Measurements from ENCODE around the gene EHBP1.

The EHBP1 gene

DNA sequence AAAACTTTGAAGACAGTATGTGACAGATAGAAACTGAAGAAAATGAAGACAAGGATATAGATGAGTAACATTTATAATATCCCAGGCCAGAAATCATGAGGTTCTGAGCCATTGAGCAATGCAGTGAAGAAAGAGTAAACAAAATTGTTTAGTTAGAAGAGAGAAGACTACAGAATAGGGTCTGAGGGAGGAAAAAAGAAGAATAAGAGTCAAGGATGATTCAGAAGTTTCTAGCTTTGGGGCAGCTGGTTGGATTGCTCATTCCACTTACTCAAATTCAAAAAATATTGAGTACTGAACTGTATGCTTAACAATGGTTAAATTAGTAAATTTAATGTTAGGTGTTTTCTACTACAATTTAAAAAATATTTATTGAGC lies 190.1 kb downstream of the EHBP1 start:
- no peak for DNase-seq

DNA sequence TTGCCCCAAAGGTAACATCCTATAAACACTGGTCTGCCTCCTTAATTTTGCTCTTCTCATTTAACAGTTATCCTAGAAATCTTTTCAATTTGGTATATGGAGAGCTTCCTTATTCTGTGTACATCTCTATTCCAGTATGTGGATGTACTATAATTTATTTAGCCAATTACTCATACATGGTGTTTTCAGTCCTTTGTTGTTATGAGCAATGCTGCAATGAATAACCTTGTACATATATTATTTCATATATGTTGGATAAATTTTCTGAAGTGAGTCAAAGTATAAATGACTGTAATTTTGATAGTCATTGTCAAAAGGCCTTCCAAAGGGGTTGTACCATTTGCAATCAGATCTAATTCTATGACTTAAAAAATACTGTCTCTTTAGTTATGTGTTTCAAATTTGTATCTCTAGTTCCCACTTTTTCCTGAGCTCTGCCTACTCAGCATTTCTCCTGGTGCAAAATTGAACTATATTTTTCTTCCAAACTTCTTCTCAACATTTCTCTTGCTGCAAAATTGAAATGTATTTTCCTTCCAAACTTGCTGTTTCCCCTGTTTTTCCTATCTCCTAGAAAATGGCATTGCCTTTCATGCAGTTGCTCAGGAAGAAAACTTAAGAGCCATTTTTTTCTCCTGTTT lies 191.8 kb downstream of the EHBP1 start:
- no peak for DNase-seq

DNA sequence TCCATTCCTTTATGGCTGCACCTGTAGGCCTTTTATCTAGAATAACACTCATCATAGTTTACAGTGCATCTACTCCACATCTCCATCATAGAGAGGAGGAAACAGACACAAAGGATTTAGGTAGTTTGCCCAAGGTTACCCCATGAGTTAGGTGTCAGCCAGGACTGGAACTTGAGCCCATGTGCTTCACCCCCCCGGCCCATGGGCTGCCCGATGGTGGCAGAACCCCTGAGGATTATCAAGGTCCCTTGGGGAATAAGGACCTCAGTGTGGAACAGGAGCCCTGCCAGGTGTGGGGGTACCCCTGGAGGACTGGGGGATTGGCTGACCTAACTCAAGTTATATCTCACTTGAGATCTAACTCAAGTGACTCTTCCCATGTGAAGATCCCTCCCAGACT lies 198.8 kb downstream of the EHBP1 start:
- DNase-seq, result no peak

DNA sequence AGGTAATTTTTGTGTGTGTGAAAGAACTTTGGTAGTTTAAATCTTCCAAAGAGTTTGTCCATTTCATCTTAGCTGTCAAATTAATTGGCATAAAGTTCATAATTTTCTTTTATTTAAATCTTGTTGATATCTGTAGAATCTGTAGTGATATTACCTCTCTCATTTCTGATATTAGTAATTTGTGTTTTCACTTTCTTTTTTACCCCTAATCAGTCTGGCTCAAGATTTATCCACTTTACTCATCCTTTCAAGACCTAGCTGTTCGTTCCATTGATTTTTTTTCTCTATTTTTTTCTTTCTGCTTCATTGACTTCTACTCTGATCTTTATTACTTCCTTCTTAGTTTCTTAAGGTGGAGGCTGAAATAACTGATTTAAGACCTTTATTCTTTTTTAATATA lies 202.6 kb downstream of the EHBP1 start:
- no peak for DNase-seq

DNA sequence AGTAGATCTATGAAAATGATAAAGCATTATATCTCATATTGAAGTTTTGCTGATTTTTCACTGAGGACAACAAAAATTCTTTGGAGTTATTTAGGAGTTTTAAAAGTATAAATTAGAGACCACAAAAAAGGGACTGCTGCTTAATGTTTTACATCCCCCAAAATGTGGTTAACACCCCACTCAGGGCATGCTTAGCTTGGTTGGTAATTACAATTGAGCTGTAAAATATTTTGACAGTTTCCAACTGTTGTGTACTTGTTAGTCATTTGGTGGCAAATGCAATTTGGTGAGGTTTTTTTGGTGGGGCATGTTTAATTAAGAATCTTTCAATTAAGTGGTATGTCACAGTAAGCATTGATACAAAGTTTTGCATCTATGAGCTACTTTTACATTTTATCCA lies 207.8 kb downstream of the EHBP1 start:
- no peak for DNase-seq

DNA sequence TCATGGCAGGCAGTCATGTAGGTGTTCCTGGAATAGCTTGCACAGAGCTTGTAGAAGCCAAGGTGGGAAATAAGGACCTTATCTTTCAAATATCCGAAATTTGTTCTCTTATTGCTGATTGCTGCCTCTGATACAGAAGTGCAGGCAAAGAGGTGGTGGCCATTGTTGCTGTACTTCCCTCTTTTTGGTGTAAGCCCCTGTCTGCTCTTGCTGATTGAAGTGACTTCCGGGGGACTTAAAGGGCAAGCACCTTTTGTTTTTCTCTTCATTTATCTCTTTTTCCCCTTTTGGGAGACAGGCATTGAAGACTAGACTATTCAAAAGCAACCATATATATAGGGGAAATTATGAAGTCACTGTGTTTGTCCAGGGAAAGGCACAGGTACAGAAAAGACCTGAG lies 213.5 kb downstream of the EHBP1 start:
- DNase-seq, result no peak

DNA sequence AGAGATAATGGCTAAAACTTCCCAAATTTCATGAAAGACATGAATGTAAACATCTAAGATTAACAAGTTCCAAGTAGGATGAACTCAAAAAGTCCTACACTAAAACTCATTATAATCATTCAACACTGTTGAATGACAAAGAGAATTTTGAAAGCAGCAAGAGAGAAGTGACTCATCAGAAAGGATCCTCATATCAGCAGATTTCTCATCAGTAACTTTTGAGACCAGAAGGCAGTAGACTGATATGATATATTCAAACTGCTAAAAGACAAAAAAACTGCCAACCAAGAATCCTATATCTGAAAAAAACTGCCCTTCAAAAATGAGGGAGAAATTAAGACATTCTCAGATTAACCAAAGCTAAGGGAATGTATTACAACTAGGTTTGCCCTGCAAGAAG lies 214.6 kb downstream of the EHBP1 start:
- DNase-seq, result no peak

DNA sequence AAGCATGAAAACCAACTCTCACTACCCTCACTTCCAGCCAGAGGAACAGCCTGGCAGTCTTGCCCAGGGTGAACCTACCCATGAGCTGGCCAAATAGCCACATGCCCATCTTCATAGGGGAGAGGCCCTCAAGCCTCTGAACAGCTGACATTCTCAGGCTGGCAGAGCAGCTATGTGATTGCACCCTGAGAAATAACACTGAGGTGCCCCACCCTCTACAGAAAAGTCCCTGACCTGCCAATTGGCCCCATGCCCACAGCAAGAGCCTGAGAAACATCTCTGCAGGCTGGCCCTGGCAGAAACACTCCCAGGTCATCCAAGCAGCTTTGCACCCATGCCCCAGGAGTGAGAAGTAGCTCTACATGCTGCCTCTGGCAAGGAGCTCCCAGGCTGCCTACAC lies 217.7 kb downstream of the EHBP1 start:
- no peak for DNase-seq

DNA sequence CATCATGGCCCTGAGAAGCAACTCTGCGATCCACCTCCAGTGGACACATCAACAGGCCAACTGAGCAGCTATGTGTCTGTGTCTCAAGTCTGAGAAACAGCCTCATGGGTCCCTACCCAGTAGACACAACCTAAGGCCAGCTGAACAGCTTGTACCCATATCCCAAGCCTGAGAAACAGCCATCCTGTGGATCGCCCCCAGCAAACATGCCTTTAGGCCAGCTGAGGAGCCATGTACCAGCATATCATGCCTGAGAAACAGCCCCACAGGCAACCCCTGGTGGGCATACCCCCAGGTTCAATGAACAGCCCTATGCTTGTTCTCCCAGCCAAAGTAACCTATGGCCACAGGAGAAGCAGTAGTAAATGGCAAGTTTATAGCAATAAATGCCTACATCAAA lies 218.4 kb downstream of the EHBP1 start:
- no peak for DNase-seq

DNA sequence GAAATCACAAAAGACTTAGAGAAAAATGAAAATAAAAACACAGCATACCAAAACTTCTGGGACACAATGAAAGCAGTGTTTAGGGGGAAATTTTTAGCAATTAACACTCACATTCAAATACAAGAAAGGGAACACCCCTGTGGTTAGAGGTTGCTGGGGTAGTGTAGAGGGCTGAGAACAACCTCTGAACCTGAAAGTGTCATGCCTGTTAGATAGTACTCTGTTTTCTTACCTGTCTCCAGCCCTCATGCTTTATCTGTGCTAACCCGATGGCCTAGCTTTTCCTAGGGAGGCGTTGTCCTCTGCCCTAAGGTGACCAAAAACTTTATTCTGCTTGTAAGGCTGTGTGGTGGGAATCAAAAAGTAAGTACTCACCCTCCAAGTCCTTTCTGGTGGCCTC lies 222.5 kb downstream of the EHBP1 start:
- DNase-seq, result no peak

DNA sequence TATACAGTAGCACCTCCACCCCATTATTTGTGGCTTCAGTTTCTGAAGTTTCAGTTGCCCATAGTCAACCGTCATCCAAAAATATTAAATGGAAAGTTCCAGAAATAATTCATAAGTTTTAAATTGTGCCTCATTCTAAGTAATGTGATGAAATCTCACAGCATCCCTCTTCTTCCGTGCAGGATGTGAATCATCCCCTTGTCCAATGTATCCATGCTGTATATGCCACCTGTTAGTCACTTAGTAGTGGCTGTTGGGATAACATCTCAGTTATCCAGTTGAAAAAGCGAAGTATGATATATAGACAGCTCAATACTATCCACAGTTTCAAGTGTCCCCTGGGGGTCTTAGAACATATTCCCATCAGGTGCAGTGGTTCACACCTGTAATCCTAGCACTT lies 226.0 kb downstream of the EHBP1 start:
- no peak for DNase-seq

DNA sequence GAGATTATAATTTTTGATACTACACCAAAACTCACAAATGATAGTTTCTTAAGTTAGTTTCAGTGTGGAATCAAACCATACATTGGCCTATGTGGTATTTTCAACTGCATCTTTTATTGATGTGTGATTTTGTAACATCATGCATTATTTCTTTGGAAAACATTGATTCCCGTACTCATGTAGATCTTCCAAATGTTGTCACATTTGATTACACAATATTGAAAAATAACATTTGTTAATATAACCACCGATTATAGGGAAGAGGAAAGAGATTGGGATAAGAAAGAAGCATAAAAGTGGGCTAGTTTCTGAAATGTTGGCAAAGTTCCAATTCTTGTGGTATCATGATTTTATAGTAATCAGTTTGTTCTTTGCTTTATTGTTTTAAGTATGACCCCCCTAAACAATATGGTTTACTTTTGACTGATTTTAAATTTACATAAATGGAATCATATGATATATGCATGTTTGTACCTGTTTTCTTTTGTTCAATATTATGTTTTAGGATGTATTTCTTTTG lies 227.9 kb downstream of the EHBP1 start:
- DNase-seq, result no peak

DNA sequence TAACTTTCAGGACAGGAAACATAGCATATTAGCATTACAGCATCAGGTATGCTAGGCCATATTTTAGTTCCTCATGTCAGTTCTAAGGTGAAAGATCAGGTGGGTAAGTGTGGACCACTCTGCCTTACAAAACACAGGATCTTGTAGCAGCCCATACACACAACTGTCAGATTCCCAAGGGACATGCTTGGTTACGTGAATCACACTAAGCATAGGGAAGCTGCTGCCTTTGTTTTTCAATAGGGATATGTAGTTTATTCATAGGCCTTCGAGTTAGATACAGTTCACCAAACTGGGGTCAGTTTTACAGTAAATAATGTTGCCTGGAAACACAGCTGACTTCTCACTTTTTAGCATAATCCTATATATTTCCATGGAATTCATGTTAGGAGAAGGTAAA lies 229.0 kb downstream of the EHBP1 start:
- no peak for DNase-seq

DNA sequence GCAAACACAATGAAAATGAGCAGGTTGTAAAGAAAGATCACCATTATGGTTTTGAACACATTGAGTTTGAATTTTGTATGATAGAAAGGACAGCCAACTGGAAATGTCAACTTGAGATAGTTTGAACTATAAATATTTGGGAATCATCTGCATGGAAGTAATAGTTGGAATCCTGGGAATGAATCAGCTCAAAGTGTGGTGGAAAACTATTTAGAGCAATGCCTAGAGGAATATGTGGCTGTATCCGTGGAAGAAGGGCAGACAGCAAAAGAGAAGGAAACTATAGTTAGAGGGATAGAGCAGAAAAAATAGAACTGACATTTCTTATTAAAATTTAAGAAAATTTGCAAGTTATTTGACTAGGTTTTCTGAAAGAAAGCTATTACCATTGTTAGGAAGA lies 232.6 kb downstream of the EHBP1 start:
- DNase-seq, result no peak

DNA sequence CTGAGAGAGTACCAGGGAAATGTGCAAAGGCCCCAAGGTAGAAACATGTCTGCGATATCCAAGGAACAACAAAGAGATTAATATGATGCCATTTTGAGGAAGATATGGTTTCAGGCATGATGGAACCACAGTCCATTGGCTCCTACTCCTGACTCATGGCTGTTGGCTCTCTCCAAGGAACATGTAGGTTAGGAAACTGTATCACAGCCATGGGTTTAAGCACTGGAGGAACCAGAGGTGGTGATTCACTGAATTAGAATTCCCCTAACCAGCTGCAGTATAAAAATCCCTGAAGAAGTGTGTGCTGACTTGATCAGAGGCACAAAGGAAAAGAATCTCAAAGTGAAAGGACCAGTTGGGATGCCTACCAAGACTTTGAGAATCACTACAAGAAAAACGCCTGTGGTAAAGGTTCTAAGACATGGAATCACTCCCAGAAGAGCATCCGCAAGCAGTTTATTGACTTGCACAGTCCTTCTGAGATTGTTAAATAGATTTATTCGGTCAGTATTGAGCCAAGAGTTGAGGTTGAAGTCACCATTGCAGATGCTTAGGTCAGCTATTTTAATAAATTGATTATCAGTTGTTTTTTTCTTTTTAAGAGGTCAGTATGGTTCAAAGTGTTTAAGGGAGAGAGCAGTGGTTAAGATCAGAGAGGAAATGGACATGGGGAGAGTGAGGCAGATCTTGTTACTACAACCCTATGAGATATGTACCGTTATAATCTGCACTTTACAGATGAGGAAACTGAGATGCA lies 234.4 kb downstream of the EHBP1 start:
- DNase-seq, result no peak

DNA sequence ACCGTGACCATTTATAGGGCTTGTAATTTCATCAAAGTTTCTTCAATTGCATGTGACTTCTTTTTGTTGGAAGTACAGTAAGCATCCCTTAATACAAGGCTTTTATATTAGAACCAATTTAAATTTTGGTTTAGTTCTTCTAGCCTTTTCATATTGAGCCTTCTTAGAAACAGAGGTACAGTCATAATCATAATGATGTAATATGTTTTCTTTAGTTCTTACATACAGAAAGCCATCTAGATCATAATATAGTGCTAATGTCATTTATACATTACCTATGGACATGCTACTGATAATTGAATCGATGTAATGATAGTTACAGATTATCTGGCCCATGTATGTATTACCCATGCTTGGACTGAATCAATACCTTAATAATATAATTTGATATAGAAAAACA lies 235.2 kb downstream of the EHBP1 start:
- no peak for DNase-seq

DNA sequence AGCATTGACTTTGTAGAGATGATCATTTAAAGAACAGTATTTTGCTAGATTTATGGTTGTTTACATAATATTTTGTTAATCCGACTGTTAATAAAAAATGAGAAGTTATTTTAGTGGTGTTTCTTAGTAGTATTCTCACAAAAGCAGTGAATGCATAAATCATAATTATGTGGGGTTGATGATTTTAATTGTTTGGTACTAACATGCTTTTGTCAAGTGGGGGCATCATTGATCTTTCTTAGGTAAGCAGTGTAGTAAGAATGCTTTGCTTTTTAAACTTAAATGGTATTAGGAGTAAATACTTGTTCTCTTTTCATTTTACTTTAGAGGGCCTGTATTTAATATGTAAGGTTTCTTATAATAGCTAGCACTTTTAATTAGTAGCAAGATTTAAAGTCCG lies 235.9 kb downstream of the EHBP1 start:
- no peak for DNase-seq

DNA sequence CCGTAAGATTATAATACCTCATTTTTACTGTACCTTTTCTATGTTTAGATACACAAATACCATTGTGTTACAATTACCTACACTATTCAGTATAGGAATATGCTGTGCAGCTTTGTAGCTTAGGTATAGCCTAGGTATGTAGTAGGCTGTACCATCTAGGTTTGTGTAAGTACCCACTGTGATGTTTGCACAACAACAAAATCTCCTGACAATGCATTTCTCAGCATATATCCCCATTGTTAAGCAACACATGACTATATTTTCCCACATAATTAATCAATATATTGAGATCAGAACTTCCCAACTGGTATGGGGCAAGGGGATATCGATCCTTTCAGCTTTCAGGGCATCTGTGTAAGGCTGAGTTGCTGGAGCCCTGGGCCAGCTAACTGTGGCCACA lies 238.8 kb downstream of the EHBP1 start:
- DNase-seq, result no peak

DNA sequence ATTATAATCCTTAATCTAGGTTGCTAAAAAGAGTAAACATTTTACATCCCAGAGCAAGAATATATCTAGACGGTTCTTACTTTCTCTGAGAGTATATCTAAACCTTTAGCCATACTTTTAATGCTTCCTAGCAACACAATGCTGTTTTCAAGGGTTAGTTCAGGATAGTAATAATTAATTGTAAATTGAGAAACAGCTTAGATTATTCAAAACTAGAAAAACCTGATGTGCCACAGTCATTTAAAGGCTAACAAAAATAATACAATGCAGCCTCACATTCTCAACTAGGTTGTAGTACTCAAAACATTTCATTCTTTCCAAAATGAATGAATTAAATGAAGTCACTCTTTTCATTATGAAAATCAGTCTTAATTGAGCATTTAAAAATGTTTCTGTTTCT lies 241.9 kb downstream of the EHBP1 start:
- DNase-seq, result no peak

DNA sequence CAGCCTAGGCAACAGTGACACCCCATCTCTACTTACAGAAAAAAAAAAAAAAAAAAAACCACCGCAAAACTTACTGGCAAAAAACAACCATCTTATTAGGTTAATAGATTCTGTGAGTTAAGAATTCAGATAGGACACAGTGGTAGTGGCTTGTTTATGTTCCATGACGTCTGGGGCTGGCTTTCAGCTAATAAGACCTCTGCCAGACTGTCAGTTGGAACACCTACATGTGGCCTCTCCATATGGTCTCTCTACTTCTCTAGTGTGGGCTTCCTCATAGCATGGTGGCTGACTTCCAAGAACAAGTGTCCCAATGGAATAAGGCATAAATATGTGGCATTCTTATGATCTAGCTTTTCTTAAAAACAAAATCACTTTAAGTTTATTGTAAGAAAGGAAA lies 251.1 kb downstream of the EHBP1 start:
- no peak for DNase-seq

DNA sequence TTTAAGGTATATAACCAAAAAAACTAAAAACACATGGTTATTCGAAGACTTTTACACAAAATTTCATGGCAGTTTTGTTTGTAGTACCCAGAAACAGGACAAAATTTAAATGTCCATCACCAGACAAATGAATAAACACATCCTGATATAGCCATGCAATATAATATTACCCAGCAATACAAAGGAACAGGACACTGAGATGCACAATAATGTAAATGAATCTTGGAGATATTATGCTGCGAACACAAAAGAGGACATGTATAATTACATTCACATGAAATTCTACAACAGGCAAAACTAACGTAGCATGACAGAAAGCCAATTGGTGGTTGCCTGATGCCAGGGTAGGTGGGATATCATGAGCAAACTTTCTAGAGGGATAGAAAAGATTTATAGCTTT lies 252.7 kb downstream of the EHBP1 start:
- DNase-seq, result no peak

DNA sequence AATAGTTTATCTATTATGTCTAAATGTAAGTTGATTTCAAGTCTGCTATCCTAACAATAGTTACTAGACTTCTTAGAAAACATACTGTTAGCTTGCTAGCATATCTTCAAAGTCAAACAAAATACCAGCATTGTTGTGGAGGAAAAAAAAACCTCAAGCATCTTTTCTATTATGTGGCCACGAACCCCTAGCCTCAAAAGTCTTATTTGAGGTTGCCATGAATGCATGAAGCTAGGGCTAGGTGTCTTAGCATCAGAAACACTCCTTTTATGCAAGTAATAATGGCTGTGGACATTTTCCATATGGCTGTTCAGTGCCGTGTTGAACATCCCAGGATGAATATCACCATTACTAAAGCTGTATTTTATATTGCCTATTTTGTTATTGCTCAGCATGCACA lies 258.5 kb downstream of the EHBP1 start:
- no peak for DNase-seq

DNA sequence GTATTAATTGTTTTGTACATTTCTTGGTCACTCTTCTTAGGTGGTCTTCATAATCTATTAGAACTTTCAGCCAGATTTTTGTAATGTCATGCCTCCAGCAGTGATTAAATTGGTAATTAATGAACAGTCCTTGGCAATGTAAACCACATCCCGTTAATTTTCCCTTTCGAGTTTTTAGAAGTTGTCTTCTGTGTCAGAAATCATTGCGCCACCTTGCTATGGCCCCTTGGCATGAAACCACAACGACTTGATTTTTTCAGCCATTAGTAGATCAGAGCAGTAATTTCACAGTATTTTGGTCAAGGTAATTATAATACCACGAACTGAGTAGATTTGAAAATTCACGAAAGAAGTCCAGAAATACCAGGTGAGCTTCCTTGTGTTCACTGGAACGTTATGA lies 259.2 kb downstream of the EHBP1 start:
- no peak for DNase-seq

DNA sequence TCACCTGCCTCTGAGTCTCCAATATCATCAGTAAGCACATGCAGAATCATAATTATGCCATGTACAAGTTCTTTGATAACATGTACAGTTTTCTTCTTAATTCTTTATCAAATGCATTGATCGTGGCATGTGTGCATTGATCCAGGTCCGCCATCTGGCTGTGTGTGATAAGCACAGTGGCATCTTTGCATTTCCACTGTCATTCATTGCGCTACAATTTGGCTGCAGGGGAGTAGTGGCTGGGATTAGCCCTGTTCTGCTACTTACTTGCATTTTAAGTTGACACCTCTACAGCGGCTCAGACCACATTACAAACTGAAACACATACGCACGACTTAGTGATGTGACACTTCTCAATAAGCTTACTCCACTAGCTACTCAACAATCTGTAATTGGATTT lies 261.5 kb downstream of the EHBP1 start:
- no peak for DNase-seq

DNA sequence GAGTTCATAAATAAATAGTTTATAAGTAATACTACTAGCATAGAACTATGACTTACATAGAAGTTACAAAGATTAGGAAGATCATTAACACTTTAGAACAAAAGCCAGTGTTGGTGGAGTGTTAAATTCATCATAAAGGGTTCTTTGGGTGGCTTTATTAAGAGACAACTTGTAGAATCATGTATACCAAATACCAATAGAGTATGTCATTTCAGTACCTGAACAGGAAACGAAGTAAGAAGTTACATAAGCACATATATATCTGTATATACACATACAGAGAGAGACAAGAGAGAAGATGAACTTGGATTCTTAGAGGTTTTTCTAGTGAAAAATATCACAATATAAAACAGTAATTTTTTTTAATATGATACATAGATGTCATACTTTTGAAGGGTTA lies 262.7 kb downstream of the EHBP1 start:
- no peak for DNase-seq

Data from islet precursor cell (in vitro differentiated cells).